Heart right ventricle (tissue), 16 donors: ENCODE measurements around the gene TMPRSS4. TPM values are rescaled to one million over a fixed set of nuclear protein-coding genes. Genes with fewer than 3 reads are reported as not detected.
A peak's percentile ranks its signal among the peaks of the same experiment; 100 is the strongest.

Source experiments
- ATAC-seq, 8 donors: fragments of 200-7000 bp; cut with Tn5 transposase; one replicate each; pipeline ENCODE4 v1.9.1; 2020; ENCODE audit warnings: mild to moderate bottlenecking in 8 of 8, moderate library complexity in 8 of 8, moderate number of reproducible peaks in 1 of 8
- DNase-seq, 2 donors: peaks; one replicate each; pipeline ENCODE4 v3.0.0-alpha.2; 2020
- H3K27ac ChIP-seq, 10 donors: fragments of 200-600 bp; sonication (generic) in 2 of 10; one replicate each; pipeline versions ENCODE4 v1.5.0 to v1.8.0; 2020 to 2022; ENCODE audit warnings: mild to moderate bottlenecking in 3 of 10
- H3K27me3 ChIP-seq, 7 donors: fragments of 200-600 bp; one replicate each; pipeline ENCODE4 v1.8.0; 2021 to 2022; ENCODE audit warnings: mild to moderate bottlenecking in 2 of 7
- H3K36me3 ChIP-seq, 9 donors: fragments of 200-600 bp; sonication (generic) in 1 of 9; one replicate each; pipeline versions ENCODE4 v1.5.0 to v1.8.0; 2020 to 2022; ENCODE audit warnings: mild to moderate bottlenecking in 2 of 9
- H3K4me1 ChIP-seq, 9 donors: fragments of 200-600 bp; sonication (generic) in 1 of 9; one replicate each; pipeline versions ENCODE4 v1.5.0 to v1.8.0; 2020 to 2022; ENCODE audit warnings: mild to moderate bottlenecking in 4 of 9
- H3K4me3 ChIP-seq, 10 donors: fragments of 200-600 bp; sonication (generic) in 2 of 10; one replicate each; pipeline versions ENCODE4 v1.5.0 to v1.8.0; 2020 to 2022; ENCODE audit warnings: mild to moderate bottlenecking in 7 of 10, moderate library complexity in 2 of 10
- H3K9me3 ChIP-seq, 11 donors: fragments of 200-600 bp in 10 of 11; sonication (generic) in 2 of 11; one replicate each; pipeline versions ENCODE4 v1.5.0 to v1.8.0; 2013 to 2022; ENCODE audit warnings: mild to moderate bottlenecking in 2 of 11, control low read depth in 1 of 11, moderate library complexity in 1 of 11
- CTCF ChIP-seq, 9 donors: fragments of 200-600 bp; sonication (generic) in 2 of 9; IDR thresholded peaks; one replicate each; pipeline versions ENCODE4 v1.5.0 to v1.8.0; 2021 to 2022; ENCODE audit warnings: antibody characterized with exemption in 9 of 9, mild to moderate bottlenecking in 5 of 9, moderate library complexity in 1 of 9
- WGBS, 2 donors: extraction: QIAGEN DNeasy Blood & Tissue Kit; methylation state at CpG; one replicate each; pipeline ENCODE4 v1.1.7; 2013; ENCODE audit warnings: inconsistent platforms in 1 of 2; 5-methylcytosine and 5-hydroxymethylcytosine counted together
- intact Hi-C, 10 donors: fragments of 100-400 bp; cut with DNase I; formaldehyde crosslinking; loops; one replicate each; pipeline versions ENCODE4 v1.11.1 to v1.14.2; 2022
- polyA plus RNA-seq, 2 donors: library from polyadenylated mRNA; stranded (reverse); fragments of 200-250 nt; gene quantifications; one replicate each; pipeline ENCODE4 v1.2.3, GENCODE V29; 2013
- total RNA-seq, 10 donors: library from RNA; stranded (reverse); fragmentation: NEBNext Ultra II Directional in 3 of 10; extraction: Animal tissue kit (Norgen Biotek cat#: 25700) in 3 of 10; gene quantifications; one replicate each; pipeline versions ENCODE4 v1.2.1 to v1.2.4, GENCODE V29; 2021 to 2023
- donor health status: Arrhythmogenic right ventricular cardiomyopathy.
- donor health status: ischemic (EF 13 %, LVEDD 7.1; RV severe dilation, severe dysfunction).
- donor health status: healthy with polysubstance abuse.
- donor health status: DM: no; HTN: yes; CAD: no.
- donor health status: DM: no; HTN: no; CAD: no.
- donor health status: ischemic (EF 25% LVEDD 6.9; RV normal size, moderate dysfunction).
- donor health status: ischemic (EF 25% LVEDD 5.7; RV mildly dilated, moderate dysfunction).
- donor health status: healthy.
- donor health status: DM: yes; HTN: yes; CAD: no.
- donor health status: Ischemic cardiomyopathy.
- donor health status: ischemic (EF 35%, LVEDD 5.7; RV mildly dilated, moderate dysfunction).
- donor health status: nonischemic (EF 11% LVEDD 7.7; RV severe dilation, severe dysfunction).
- donor health status: DM: yes; HTN: yes; CAD: no.
- donor health status: PGD.
- donor health status: ischemic (EF 29% LVEDD 5.4; RV normal size, mild dysfunction).
- donor health status: nonischemic (EF 23%, LVEDD 6.1; RV moderate dilation, normal function).

TMPRSS4 gene
- total and polyA plus RNA-seq, 12 donors = 0.34 to 1.4 (median 0.84) TPM; not detected in 8

GRCh38 chr11:118144301-118145268 is 67.7 kb downstream of the TMPRSS4 start:
- peaks cover 0 to 10% (median 0%) of the 10 kb centered on the region in 9 donors for H3K36me3 ChIP-seq
- H3K27ac ChIP-seq = peak overlapping the region in 9 of 10 donors; percentile 35 to 84 (median 61)
- DNase-seq (peak in 1 of 2 donors; percentile 72), ATAC-seq (peak in 7 of 8 donors; percentile 35 to 69 (median 54))
- whole genome bisulfite sequencing, 2 donors = 41 to 45% methylated on average over 20 of the region's 20 CpGs
- H3K4me3 ChIP-seq = peak overlapping the region in 7 of 10 donors; percentile 53 to 70 (median 65)
- intact Hi-C loops = loop anchor here in 9 of 10 donors (1.0 to 10.0 kb wide), 11 partner anchors 26 to 343 kb away; partner anchors contain the start of gene UBE4A (in 2 of the 9)
- no peak for TF ChIP-seq CTCF (IDR thresholded peaks at IDR 0.05)
- H3K4me1 ChIP-seq = peaks cover 0 to 58% (median 28%) of the 10 kb centered on the region in 9 donors
- no peaks in the 10 kb centered on the region for H3K9me3 ChIP-seq
- H3K27me3 ChIP-seq = peaks cover 0 to 30% (median 4%) of the 10 kb centered on the region in 7 donors

- Histone ChIP-seq H3K4me3 (peak overlapping the region; percentile 39 to 70 (median 62)), H3K36me3 (peaks cover 0 to 10% (median 0%) of the 10 kb centered on the region in 9 donors), H3K27ac (peak overlapping the region in 9 of 10 donors; percentile 35 to 84 (median 71)), H3K9me3 (no peaks in the 10 kb centered on the region), H3K27me3 (peaks cover 0 to 33% (median 4%) of the 10 kb centered on the region in 7 donors), H3K4me1 (peaks cover 0 to 58% (median 30%) of the 10 kb centered on the region in 9 donors)
- DNase-seq (peak; percentile 83 to 85), ATAC-seq (peak; percentile 83 to 94 (median 88))
- WGBS, 2 donors = 2 to 4% methylated on average over 44 to 78 of the region's 78 CpGs
- intact Hi-C loops = loop anchor here in 9 of 10 donors (1.0 to 10.0 kb wide), 11 partner anchors 25 to 342 kb away; partner anchors contain the start of gene UBE4A (in 2 of the 9)
- peak; percentile 79 to 95 (median 94) for TF ChIP-seq CTCF (IDR thresholded peaks at IDR 0.05)
Measured at GRCh38 chr11:118145285-118146227, 68.7 kb downstream of the TMPRSS4 start.

DNA sequence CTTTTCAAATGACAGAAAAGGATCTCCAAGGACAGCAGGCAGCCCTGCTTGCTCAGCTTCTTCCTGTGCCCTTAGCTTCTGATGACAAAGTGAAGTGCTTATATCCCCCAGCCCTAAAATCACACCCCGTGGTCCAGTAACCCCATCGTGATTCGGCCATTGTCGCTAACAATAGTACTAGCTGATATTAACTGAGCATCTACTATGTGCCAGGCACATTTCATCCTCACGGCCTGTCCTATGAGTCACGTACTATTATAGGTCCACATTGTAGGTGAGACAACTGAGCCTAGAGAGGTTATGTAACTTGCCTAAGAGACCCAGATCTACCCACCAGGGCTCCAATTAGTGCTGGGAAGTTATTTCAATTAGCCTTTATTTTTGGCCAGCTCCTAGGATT is 69.7 kb downstream of the TMPRSS4 start:
- DNase-seq (no peak), ATAC-seq (no peak)
- H3K36me3 ChIP-seq = peaks cover 0 to 10% (median 0%) of the 10 kb centered on the region in 9 donors
- H3K27me3 ChIP-seq = peaks cover 0 to 41% (median 4%) of the 10 kb centered on the region in 7 donors
- WGBS, 2 donors = 82 to 88% methylated on average over 6 of the region's 6 CpGs
- peak overlapping the region in 7 of 10 donors; percentile 35 to 84 (median 80) for H3K27ac ChIP-seq
- H3K4me1 ChIP-seq = peaks cover 0 to 58% (median 30%) of the 10 kb centered on the region in 9 donors
- no peaks in the 10 kb centered on the region for H3K9me3 ChIP-seq
- intact Hi-C loops = loop anchor here in 7 of 10 donors (2.0 to 10.0 kb wide), 7 partner anchors 24 to 341 kb away; partner anchors contain the start of gene UBE4A (in 2 of the 7)
- no peak for TF ChIP-seq CTCF (IDR thresholded peaks at IDR 0.05)
- H3K4me3 ChIP-seq = peak overlapping the region in 1 of 10 donors; percentile 66
